B cell (primary cell): Measurements from ENCODE around the gene ITSN2. TPM values are rescaled to one million over a fixed set of nuclear protein-coding genes. Genes with fewer than 3 reads are reported as not detected.

Experiments
- ATAC-seq: fragments of 200-7000 bp; cut with Tn5 transposase; one replicate; pipeline ENCODE4 v1.10.0; 2021; ENCODE audit warnings: low read depth, mild to moderate bottlenecking, moderate number of reproducible peaks, moderate library complexity
- CTCF ChIA-PET: fragments of 350-600 bp; sonication (Branson Sonifier 250); formaldehyde crosslinking; loops from one replicate; lab custom pipeline; 2021; ENCODE audit warnings: antibody characterized with exemption, inconsistent platforms; lab: Charles Lee
- POLR2A ChIA-PET: fragments of 350-600 bp; sonication (Branson Sonifier 250); formaldehyde crosslinking; loops from one replicate; lab custom pipeline; 2021; ENCODE audit warnings: antibody characterized with exemption; lab: Charles Lee
- DNase-seq: peaks from one replicate; pipeline ENCODE4 v3.0.0; 2013
- H2AFZ ChIP-seq: 2 replicates; pipeline ENCODE4 v1.6.1; 2012; ENCODE audit warnings: mild to moderate bottlenecking, low read depth, low read length; ENCODE audit not compliant: insufficient read depth, poor library complexity, severe bottlenecking
- H3K27ac ChIP-seq, 2 donors: 1 replicate in 1 of 2; 2 replicates in 1 of 2; pipeline ENCODE4 v1.5.1; 2012 to 2013; ENCODE audit warnings: low read length in 2 of 2, mild to moderate bottlenecking in 2 of 2, moderate library complexity in 1 of 2
- H3K27me3 ChIP-seq, 4 experiments: fragments of 200-600 bp in 1 of 4; sonication (generic) in 1 of 4; replicated peaks in 1 of 4; 1 replicate in 2 of 4; 2 replicates in 2 of 4; pipeline versions ENCODE4 v1.6.1 to v1.7.0; 2013 to 2016; ENCODE audit warnings: low read length in 3 of 4, mild to moderate bottlenecking in 2 of 4, mixed read lengths in 1 of 4, moderate library complexity in 1 of 4; ENCODE audit not compliant: insufficient read depth in 4 of 4, control insufficient read depth in 3 of 4; ENCODE audit errors: control extremely low read depth in 1 of 4
- H3K36me3 ChIP-seq, 2 experiments: replicated peaks in 1 of 2; 1 replicate in 1 of 2; 2 replicates in 1 of 2; pipeline versions ENCODE4 v1.6.1 to v1.7.1; 2013; ENCODE audit warnings: low read length in 1 of 2; ENCODE audit not compliant: insufficient read depth in 2 of 2, control insufficient read depth in 1 of 2; ENCODE audit errors: control extremely low read depth in 1 of 2, extremely low read depth in 1 of 2
- H3K4me1 ChIP-seq, 2 donors: fragments of 200-600 bp in 1 of 2; sonication (generic) in 1 of 2; 1 replicate in 1 of 2; 2 replicates in 1 of 2; pipeline versions ENCODE4 v1.5.1 to v1.6.1; 2013 to 2017; ENCODE audit warnings: low read length in 2 of 2; ENCODE audit not compliant: control insufficient read depth in 2 of 2, insufficient read depth in 2 of 2
- H3K4me2 ChIP-seq: replicated peaks from 2 replicates; pipeline ENCODE3; 2012; ENCODE audit warnings: mild to moderate bottlenecking, low read depth, low read length; ENCODE audit not compliant: poor library complexity, severe bottlenecking
- H3K4me3 ChIP-seq, 5 experiments: fragments of 200-600 bp in 1 of 5; sonication (generic) in 1 of 5; 1 replicate in 3 of 5; 2 replicates in 2 of 5; pipeline versions ENCODE4 v1.5.1 to v1.7.0; 2011 to 2016; ENCODE audit warnings: low read length in 4 of 5, mild to moderate bottlenecking in 4 of 5, low read depth in 2 of 5, control low read depth in 1 of 5, moderate library complexity in 1 of 5; ENCODE audit not compliant: insufficient read depth in 1 of 5; ENCODE audit errors: control extremely low read depth in 1 of 5, extremely low read depth in 1 of 5
- H3K79me2 ChIP-seq: fragments of 200-600 bp; sonication (generic); one replicate; pipeline ENCODE4 v1.6.0; 2016; ENCODE audit warnings: low read length; ENCODE audit not compliant: control insufficient read depth, insufficient read depth
- H3K9ac ChIP-seq: fragments of 200-600 bp; sonication (generic); 2 replicates; pipeline ENCODE4 v1.6.1; 2017; ENCODE audit warnings: mild to moderate bottlenecking, low read length, moderate library complexity
- H3K9me3 ChIP-seq, 3 donors: one replicate each; pipeline versions ENCODE4 v1.6.1 to v1.7.1; 2013; ENCODE audit warnings: low read length in 2 of 3; ENCODE audit not compliant: control insufficient read depth in 2 of 3, insufficient read depth in 1 of 3; ENCODE audit errors: control extremely low read depth in 1 of 3
- H4K20me1 ChIP-seq: 2 replicates; pipeline ENCODE4 v1.6.0; 2012; ENCODE audit warnings: mild to moderate bottlenecking, low read length; ENCODE audit not compliant: insufficient read depth, control insufficient read depth, poor library complexity, severe bottlenecking
- H3K27ac Mint-ChIP-seq: one replicate; pipeline ENCODE4 v1.8.0; 2021; ENCODE audit warnings: mixed read lengths
- H3K27me3 Mint-ChIP-seq: one replicate; pipeline ENCODE4 v1.8.0; 2021; ENCODE audit warnings: mixed read lengths
- H3K4me1 Mint-ChIP-seq: one replicate; pipeline ENCODE4 v1.8.0; 2021; ENCODE audit warnings: mixed read lengths
- H3K4me3 Mint-ChIP-seq: one replicate; pipeline ENCODE4 v1.8.0; 2021; ENCODE audit warnings: mixed read lengths
- H3K9me3 Mint-ChIP-seq: one replicate; pipeline ENCODE4 v1.8.0; 2022; ENCODE audit warnings: mixed read lengths; ENCODE audit not compliant: insufficient read depth
- CTCF ChIP-seq: fragments of 200-600 bp; IDR thresholded peaks from one replicate; pipeline ENCODE4 v1.8.0; 2022; ENCODE audit warnings: antibody characterized with exemption, mild to moderate bottlenecking
- EZH2 ChIP-seq: IDR thresholded peaks from 2 replicates; pipeline ENCODE4 v1.6.1; 2012; ENCODE audit warnings: borderline replicate concordance, low read depth, mild to moderate bottlenecking, moderate library complexity, low read length; ENCODE audit not compliant: insufficient read depth, poor library complexity, severe bottlenecking
- WGBS: methylation state at CpG from one replicate; pipeline ENCODE4 v1.1.5; 2013; ENCODE audit warnings: missing lambda C conversion rate; ENCODE audit not compliant: insufficient coverage; 5-methylcytosine and 5-hydroxymethylcytosine counted together
- intact Hi-C: fragments of 100-400 bp; cut with micrococcal nuclease; formaldehyde crosslinking; loops from one replicate; pipeline ENCODE4 v1.10.0; 2022
- polyA plus RNA-seq: library from polyadenylated mRNA; depleted of rRNA; stranded (reverse); fragments of >200 nt; gene quantifications from 2 replicates; pipeline ENCODE4 v1.2.3, GENCODE V29; 2012
- total RNA-seq, 2 donors: library from RNA; stranded (reverse); fragments of 120-200 nt in 1 of 2; gene quantifications; 1 replicate in 1 of 2; 2 replicates in 1 of 2; pipeline versions ENCODE4 v1.2.3 to v1.2.4, GENCODE V29; 2013 to 2022

The ITSN2 gene
- total and polyA plus RNA-seq, 2 donors (not counting 1 experiment from before 2014, with no cell fraction given), result 107 to 200 TPM

GRCh38 chr2:24297663-24298062 is 62.7 kb downstream of the ITSN2 start:
- Histone ChIP-seq H4K20me1 (peaks cover 14% of the 10 kb centered on the region), H3K9ac (no peak overlapping the region), H3K9me3 (no peaks in the 10 kb centered on the region), H3K4me3 (no peak overlapping the region), H3K27me3 (no peaks in the 10 kb centered on the region), H3K27ac (no peak overlapping the region), H3K36me3 (peaks cover 19 to 91% of the 10 kb centered on the region in 2 experiments), H3K4me1 (no peaks in the 10 kb centered on the region), H3K4me2 (no peak overlapping the region), H3K79me2 (peaks cover 7% of the 10 kb centered on the region), H2AFZ (no peak overlapping the region)
- H3K27ac Mint-ChIP-seq, result no peak overlapping the region
- DNase-seq, result no peak
- ChIA-PET CTCF (interaction anchor here (0.9 to 1.7 kb wide), 2 partner anchors 10 to 30 kb away, joined by 3 read pairs; no protein-coding TSS in a partner anchor), POLR2A (no interaction called here)
- no peaks in the 10 kb centered on the region for H3K9me3 Mint-ChIP-seq
- no peaks in the 10 kb centered on the region for H3K4me1 Mint-ChIP-seq
- TF ChIP-seq CTCF, result no peak
- no peak for TF ChIP-seq EZH2
- ATAC-seq, result no peak
- WGBS, result 100% methylated on average over 1 of the region's 4 CpGs
- H3K4me3 Mint-ChIP-seq, result no peak overlapping the region
- H3K27me3 Mint-ChIP-seq, result no peaks in the 10 kb centered on the region
- intact Hi-C loops, result loop anchor here (5.0 kb wide), 2 partner anchors 35 to 85 kb away; no protein-coding TSS in a partner anchor

- Mint-ChIP-seq H3K27me3 (no peaks in the 10 kb centered on the region), H3K27ac (peak overlapping the region; percentile 59), H3K9me3 (no peaks in the 10 kb centered on the region), H3K4me3 (no peak overlapping the region), H3K4me1 (no peaks in the 10 kb centered on the region)
- no CpG with 5 or more reads among the region's 1 CpG for WGBS
- H3K4me3 ChIP-seq, result no peak overlapping the region
- H3K79me2 ChIP-seq, result no peaks in the 10 kb centered on the region
- ChIA-PET POLR2A (no interaction called here), CTCF (no interaction called here)
- H4K20me1 ChIP-seq, result no peaks in the 10 kb centered on the region
- intact Hi-C loops, result no loop called here
- no peaks in the 10 kb centered on the region for H3K27me3 ChIP-seq
- H3K36me3 ChIP-seq, result peaks cover 1 to 53% of the 10 kb centered on the region in 2 experiments
- no peaks in the 10 kb centered on the region for H3K9me3 ChIP-seq
- no peak overlapping the region for H2AFZ ChIP-seq
- no peak overlapping the region for H3K27ac ChIP-seq
- H3K4me2 ChIP-seq, result no peak overlapping the region
- no peak for ATAC-seq
- no peak for TF ChIP-seq EZH2
- TF ChIP-seq CTCF, result no peak
- no peak for DNase-seq
- H3K4me1 ChIP-seq, result no peaks in the 10 kb centered on the region
- H3K9ac ChIP-seq, result no peak overlapping the region
Measured at GRCh38 chr2:24287171-24287570, 73.2 kb downstream of the ITSN2 start.
